GM18520 (cell line): ENCODE data around the gene RNGTT.
"Not testable (repeated sequence)": the region's sequence is repeated elsewhere in the genome, so short reads cannot be mapped to it uniquely, and the experiment has no call there.

Experiments
- ATAC-seq: cut with Tn5 transposase; IDR thresholded peaks from one replicate; pipeline ENCODE4 v1.9.1; 2021; ENCODE audit not compliant: unreplicated experiment

The RNGTT gene

DNA sequence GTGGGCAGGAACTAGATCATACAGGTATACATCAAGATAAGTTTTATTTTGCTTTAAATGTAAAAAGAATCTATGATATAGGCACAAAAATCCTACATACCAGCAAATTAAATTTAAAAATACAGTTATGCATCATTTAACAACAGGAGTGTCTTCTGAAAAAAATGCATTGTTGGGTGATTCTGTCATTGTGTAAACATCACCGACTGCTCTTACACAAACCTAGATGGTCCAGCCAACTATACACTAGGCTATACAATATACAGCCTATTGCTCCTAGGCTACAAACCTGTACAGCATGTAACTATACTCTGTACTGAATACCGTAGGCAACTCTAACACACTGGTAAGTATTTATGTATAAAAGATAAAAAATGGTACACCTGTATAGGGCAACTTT lies 139.4 kb downstream of the RNGTT start:
- ATAC-seq = no peak

DNA sequence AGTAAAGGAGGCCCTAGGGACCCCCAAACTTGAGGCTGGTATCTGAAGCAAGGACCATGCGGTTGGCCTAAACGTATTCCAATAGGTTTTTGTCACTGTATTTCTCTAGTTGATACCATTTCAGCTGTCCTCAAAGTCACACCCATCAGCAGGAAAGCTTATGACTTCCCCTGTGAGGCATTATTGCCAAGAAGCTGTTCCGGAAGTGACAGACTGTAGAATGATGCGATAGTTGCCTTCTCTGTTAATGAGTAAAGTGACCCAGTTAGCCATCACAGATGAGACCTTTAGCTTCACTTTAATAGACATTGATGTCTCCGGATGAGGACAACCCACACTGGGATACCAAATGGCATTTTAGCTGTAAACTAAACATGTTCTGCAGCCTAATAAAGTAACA lies 147.9 kb downstream of the RNGTT start:
- ATAC-seq = no peak

DNA sequence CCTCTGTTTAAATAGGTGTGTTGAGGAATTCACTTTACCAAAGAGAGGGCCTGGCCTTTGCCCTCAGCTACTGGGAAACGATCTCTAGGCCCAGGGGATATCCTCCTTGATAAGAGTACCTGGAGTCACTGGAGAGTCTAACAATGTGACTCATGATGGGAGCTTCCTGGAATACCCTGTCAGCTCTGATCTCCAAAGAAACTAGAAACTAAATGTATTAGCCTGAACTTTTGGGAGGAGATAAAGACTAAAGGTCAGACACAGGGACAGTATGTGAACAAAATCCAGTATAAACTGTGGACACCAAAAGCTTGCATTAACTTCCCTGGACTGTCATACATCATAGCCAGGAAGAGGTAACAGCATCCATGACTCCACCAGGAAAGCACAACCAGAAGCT lies 148.5 kb downstream of the RNGTT start:
- no peak for ATAC-seq

DNA sequence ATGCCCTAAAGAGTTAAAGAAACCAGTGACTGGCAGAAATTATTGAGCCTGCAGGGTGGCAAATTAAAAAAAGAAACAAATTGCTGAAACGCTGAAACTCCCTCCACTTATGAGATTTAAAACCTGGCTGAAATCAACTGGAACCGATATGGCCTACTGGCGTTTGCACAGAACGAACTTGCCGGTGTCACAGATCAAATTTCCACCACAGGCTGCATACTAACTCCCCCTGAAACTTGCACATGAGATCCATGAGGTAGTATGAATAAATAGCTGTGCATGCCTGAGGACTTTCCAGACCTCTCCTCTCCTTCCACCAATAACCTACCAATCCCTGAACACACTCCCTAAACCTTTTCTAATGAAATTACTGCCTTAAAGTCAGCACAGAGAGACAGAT lies 150.4 kb downstream of the RNGTT start:
- no peak for ATAC-seq

DNA sequence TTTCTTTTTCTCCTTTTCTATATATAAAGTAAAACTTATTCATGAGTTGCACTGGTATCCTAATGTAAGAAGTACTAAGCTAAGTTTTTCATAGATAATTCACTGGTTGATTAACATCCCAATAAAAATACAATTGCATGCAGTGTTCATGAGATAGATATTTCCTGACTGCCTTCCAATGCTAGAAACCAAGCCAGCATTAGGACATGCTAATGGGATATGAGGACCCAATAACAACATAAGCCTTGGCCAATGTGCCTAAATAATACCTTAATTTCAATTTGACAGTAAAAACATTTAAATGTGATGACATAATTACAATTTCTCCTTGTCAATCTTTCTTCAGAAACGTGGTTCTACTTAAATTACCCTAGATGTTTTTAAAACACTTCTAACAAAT lies 152.7 kb downstream of the RNGTT start:
- no peak for ATAC-seq

DNA sequence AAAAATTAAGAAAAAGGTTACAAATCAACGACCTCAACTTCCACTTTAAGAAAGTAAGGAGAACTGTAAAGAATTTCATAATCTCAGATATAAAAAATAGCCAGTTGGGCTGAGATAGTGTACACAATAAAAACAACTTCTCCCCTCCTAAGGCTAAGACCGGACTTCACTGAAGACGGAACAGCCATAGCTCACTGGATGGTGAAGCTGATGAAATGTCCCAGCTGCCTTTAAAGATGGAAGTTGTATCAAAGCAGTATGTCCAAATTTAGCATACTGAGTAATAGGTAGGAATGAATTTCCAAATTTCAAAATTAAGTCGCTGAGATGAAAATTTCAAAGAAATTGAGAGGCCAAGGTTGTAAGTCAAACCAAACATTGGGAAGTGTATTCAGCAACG lies 153.3 kb downstream of the RNGTT start:
- ATAC-seq = no peak

DNA sequence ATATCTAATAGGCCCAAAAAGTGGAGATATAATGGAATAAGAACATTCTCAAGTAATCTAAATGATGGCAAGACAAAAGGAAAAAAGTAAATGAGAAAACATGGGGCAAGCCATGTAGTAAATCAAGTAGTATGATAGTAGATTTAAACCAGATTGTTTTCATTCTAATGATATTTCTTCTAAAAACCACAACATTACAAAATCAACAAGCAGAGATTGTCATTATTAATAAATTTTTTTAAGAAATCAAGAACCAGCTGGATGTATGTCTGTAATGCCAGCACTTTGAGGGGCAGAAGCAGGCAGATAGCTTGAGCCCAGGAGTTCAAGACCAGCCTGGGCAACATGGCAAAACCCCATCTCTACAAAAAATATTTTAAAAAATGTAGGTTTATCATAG lies 155.0 kb downstream of the RNGTT start:
- ATAC-seq = no peak

DNA sequence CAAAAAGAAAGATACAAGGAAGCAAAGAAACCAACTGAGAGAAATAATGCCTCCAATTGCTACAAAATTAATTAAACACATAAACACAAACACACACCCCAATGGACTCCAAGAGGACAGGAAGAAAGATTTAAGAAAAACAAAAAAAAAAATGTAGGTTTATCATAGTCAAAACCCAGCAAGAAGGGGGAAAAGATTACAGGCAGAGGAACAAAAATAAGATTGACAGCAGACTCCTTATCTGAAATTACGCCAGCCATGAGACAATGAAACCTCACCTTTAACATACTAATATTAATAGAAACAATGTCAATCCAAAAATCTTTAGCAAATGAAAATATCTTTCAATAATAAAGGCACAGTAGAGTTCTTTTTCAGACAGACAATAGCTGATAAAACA lies 155.8 kb downstream of the RNGTT start:
- no peak for ATAC-seq

DNA sequence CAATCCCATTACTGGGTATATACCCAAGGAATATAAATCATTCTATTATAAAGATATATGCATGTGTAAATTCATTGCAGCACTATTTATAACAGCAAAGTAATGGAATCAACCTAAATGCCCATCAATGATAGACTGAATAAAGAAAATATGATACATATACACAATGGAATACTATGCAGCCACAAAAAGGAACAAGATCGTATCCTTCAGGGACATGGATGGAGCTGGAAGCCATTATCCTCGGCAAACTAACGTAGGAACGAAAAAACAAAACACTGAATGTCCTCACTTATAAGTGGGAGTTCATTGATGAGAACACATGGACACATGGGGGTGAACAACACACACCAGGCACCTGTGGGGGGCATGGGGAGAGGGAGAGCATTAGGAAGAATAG lies 156.7 kb downstream of the RNGTT start:
- ATAC-seq = no peak

DNA sequence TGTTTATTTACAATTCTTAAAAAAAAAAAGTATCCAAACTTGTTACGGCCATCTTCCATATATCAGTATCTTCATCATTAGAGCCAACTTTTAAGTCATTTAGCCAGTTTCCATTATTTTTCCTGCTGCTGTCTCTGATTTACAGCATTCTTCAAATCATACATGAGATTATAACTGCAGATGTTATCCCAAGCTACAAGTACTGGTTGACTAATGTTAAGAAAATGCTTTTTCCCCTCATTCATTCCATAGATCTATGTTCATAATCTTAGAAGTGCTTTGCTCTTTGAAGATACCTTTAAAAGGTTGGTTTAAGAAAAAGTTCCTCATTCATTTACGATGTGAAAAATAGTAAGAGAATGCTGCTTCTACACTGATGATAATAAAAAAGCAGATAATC lies 158.7 kb downstream of the RNGTT start:
- no peak for ATAC-seq

DNA sequence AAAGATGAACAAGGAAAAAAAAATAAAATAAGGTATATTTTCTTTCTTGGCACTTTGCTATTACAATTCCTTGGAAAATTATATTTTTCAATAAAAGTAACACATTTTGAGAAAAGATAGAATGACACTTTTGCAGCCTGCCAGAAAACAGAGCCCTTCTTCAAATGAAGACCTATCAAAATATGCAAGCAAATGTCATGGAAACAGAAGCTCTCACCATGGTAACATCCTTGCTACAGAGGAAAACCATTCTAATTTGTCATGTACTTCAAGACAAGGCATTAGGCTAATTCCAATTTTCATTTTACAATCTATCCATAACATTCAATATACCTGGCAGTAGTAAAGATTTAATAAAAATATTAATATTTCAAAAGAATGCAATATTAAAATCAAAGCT lies 177.9 kb downstream of the RNGTT start:
- no peak for ATAC-seq

DNA sequence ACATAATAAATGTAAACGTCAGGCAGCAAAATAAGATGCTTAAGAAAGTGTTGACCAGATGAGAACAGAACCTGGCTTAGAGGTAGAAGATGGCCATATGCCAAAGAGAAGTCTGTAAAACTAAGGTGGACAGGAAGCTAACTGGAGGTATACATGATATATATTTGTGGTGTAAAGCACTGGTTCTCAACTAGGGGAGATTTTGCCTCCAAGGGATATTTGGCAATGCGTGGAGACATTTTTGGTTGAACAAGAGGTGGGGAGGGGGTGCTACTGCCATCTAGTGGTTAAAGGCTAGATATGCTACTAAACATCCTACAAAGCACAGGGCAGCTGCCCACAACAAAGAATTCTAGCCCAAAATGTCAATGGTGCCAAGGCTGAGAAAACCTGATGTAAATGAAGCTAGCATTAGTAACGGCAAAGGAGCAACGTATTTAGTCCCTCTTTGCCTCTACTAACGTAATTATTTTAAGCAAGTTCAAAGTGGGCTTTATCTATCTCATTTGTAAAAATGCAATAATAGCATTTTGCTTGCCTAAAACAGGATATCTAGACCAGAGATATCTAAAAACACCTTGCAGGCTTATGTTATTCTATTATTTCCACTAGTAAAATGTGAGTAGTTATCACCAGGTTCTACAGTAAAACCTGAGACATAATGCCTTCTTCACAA lies 182.6 kb downstream of the RNGTT start:
- ATAC-seq = no peak

DNA sequence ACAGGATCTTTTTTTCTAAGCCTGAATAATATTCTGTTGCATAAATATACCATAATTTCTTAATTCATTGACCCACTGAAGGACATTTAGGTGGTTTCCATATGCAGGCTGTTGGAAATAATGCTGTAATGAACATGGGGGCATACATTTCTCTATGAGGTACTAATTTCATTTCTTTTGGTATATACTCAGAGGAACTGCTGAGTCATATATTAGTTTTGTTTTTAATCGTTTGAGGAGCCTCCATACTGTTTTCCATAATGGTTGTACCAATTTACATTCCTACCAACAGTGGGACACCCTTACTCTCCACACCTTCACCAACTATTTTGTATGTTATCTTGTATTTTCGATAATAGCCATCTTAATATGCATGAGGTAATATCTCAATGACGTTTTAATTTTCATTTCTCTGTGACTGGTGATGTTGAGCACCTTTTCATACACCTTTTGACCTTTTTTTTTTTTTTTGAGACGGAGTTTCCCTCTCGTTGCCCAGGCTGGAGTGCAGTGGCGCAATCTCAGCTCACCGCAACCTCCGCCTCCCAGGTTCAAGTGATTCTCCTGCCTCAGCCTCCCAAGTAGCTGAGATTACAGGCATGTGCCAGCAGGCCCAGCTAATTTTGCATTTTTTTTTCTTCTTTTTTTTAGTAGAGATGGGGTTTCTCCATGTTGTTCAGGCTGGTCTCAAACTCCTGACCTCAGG lies 187.4 kb downstream of the RNGTT start:
- ATAC-seq = no peak

DNA sequence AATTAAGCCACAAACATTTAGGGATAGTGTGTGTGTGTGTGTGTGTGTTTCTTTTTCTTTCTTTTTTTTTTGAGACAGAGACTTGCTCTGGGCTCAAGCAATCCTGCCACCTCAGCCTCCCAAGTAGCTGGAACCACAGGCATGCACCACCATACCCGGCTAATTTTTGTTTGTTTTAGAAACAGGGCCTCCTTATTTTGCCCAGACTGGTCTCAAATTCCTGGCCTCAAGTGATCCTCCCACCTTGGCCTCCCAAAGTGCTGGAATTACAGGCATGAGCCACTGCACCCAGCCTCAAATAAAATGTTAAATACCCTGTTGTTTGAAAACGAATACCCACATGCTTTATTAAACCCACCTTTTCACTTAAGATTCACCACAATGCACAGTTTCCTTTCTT lies 195.3 kb downstream of the RNGTT start:
- ATAC-seq = not testable (repeated sequence)

DNA sequence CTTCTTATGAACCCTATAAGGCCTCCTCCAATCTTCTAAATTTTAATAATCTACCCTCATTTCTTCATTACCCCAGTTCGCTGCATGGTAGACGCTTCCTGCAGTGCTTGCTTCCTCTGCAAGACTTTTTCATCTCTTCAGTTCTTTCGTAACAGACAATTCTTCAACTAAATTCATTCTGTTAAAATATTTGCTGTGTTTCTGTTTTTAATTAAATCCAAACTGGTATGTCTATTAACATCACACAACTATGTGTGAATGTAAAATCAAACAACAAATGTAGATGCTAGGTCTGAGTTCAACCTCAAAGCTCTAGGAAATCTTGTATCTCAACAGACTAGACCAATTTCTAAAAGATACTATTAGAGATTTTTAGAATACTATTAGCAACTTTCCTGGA lies 199.3 kb downstream of the RNGTT start:
- no peak for ATAC-seq

DNA sequence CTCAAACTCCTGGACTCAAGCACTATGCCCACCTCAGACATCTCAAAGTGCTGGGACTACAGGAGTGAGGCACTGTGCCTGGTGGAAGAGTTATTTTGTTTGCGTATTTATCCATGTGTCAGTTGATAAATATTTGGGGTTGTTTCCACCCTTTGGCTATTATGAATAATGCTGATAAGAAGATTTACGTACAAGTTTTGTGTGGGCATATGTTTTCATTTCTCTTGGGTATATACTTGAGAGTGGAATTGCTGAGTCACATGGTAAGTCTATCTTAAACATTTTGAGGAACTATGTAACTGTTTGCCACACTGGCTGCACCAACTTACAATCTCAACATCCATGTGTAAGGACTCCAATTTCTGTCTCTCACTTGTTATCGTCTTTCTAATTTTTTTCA lies 200.3 kb downstream of the RNGTT start:
- no peak for ATAC-seq

DNA sequence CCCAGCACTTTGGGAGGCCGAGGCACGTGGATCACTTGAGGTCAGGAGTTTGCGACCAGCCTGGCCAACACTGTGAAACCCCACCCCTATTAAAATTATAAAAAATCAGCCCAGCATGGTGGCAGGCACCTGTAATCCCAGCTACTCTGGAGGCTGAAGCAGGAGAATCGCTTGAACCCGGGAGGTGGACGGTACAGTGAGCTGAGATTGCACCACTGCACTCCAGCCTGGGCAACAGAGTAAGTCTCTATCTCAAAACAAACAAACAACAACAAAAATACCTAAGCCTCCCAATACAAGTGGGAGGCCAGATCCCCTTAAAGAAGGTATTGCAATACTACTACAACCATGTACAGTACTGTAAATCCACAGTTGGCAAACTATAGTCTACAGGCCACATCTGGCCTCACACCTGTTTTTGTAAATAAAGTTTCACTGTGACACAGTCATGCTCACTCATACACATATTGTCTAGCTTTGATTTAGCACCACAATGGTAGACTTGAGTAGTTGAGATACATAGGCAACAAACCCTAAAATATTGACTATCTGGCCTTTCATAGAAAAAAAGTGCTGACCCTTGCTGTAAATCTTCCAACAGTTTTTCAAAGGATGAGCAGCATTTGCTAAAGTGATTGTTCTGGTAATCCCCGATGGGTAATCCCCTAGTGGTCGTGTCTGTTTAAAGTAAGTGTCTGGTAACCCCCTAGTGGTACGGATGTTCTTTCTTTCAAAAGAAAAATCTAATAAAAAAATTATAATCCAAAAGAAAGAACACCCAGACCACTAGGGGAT lies 202.0 kb downstream of the RNGTT start:
- peak; percentile 58 for ATAC-seq

DNA sequence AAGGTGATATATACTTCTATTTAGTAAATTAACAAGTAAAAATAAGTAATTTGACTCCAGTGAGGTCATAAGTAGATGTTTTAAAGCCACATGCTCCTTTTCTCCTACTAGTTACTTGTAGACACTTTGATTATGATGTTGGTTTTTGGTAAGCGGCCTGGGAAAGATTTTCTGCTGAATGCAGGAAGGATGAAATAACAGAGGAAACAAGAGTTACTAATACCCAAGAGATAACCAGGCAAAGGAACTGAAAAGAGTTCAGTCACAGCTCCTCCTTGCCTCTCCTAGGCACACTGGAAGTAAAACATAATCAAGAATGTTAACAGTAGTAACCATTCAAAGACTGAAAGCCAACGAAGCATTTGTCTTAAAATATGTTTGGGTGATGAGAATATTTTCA lies 203.3 kb downstream of the RNGTT start:
- ATAC-seq = no peak

DNA sequence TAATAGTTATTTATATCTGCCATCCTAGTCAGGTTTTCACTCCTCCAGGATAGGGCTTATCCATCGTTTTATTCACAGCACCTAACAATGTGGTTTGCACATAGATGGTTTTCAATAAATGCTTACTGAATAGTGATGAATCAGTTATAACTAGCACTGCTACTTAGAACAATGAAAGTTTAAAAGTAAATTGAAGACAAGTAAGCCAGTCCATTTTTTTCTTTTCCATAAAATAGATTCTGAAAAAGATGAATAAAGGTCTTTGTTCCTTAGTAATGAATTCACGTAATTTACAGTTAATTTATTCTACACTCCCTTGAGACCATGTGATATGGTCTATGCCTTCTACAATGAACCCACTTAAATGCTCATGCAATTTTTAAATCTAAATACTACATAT lies 212.5 kb downstream of the RNGTT start:
- no peak for ATAC-seq

DNA sequence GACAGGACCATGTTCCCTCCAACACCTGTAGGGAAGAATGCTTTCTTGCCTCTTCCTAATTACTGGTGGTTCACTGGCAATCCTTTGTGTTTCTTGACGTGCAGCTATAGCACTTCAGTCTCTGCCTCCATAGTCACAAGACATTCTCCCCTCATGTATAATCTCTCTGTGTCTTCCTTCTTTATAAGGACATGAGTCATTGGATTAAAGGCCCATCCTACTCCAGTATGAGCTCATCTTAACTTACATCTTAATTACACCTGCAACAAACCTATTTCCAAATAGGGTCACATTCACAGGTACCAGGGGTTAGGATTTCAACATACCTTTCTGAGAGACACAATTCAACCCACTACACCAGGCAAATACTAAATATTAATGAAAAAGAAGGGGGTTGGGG lies 213.6 kb downstream of the RNGTT start:
- no peak for ATAC-seq

DNA sequence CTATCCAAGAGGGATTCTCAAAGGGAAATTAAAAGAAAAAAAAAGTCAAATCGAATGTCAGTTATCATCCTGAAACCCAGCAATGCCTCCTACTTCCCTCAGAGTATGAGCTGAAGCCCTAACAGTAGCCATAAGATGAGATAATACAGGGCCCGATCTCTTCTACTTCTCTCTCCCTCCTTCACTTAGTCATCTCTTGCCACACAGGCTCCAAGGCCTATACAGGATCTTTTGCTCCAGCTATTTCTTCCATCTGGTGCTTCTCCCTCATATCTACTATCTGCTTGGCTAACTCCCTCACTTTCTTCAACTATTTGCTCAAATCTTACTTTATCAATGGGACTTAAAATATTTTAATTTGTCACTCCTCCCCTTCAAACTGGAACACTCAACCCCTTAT lies 215.3 kb downstream of the RNGTT start:
- no peak for ATAC-seq

DNA sequence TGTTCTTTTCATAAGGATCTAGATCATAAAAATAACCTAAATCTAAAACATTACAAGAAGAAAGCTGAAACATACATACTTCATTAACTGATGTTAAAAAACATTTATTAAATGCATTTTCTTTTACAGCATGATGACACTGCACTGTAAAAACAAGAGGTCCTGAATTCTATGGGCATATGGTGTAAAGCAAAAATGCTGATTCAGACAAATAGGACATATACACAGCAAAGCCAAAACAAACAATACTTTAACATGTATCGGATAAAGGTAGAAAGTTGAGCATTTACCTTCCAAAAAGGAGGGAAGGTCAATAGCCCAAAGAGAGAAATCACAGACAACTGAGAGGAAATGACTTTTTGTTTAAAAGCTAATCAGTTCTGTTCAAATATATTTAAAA lies 221.5 kb downstream of the RNGTT start:
- ATAC-seq = no peak
